Measurements from ENCODE around the gene TMEM205. TPM values are rescaled to one million over a fixed set of nuclear protein-coding genes. Genes with fewer than 3 reads are reported as not detected.

The TMEM205 gene
- total and polyA plus RNA-seq, 4 donors: 101 to 166 (median 127) TPM

DNA sequence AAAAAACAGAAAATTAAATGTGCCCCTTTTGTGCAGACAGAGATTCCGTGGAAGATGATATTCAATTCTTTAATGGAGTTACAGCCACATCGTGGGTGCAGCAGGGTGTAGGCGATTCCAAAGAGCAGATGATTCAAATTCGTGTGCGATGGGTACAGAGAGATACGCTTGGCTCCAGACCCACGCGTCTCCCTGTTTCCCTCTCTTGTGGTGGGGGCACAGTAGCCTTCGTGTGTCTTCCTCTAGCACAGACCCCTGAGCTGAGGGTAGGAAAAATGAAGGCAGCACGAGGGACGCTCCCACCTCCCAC, 45.3 kb downstream of the TMEM205 start:
- no peak for DNase-seq
- TF ChIP-seq, protein P1, sequence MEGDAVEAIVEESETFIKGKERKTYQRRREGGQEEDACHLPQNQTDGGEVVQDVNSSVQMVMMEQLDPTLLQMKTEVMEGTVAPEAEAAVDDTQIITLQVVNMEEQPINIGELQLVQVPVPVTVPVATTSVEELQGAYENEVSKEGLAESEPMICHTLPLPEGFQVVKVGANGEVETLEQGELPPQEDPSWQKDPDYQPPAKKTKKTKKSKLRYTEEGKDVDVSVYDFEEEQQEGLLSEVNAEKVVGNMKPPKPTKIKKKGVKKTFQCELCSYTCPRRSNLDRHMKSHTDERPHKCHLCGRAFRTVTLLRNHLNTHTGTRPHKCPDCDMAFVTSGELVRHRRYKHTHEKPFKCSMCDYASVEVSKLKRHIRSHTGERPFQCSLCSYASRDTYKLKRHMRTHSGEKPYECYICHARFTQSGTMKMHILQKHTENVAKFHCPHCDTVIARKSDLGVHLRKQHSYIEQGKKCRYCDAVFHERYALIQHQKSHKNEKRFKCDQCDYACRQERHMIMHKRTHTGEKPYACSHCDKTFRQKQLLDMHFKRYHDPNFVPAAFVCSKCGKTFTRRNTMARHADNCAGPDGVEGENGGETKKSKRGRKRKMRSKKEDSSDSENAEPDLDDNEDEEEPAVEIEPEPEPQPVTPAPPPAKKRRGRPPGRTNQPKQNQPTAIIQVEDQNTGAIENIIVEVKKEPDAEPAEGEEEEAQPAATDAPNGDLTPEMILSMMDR (IDR thresholded peaks at IDR 0.05; ENCODE audit: control extremely low read depth, extremely low read depth): no peak
- ATAC-seq (ENCODE audit: insufficient read depth, low FRiP score): no peak
- 86 to 95% methylated on average over 11 of the region's 11 CpGs for WGBS, 2 donors
- H3K9ac ChIP-seq (ENCODE audit: insufficient read depth in 1 of 2, low read length in 2 of 2): no peak overlapping the region
- H3K27ac ChIP-seq (ENCODE audit: low read depth in 1 of 2, low read length in 1 of 2): no peak overlapping the region
- no peaks in the 10 kb centered on the region for H3K27me3 ChIP-seq (ENCODE audit: control insufficient read depth in 3 of 3, insufficient read depth in 3 of 3, low read length in 2 of 3)
- peaks cover 0 to 2% (median 0%) of the 10 kb centered on the region in 4 donors for H3K9me3 ChIP-seq (ENCODE audit: control insufficient read depth in 4 of 4, insufficient read depth in 3 of 4, low read length in 3 of 4)
- peaks cover 0 to 7% (median 0%) of the 10 kb centered on the region in 5 donors for H3K4me1 ChIP-seq (ENCODE audit: control insufficient read depth in 5 of 5, insufficient read depth in 5 of 5, low read length in 5 of 5)
- H3K36me3 ChIP-seq (ENCODE audit: control insufficient read depth in 4 of 4, insufficient read depth in 4 of 4, low read length in 4 of 4): no peaks in the 10 kb centered on the region
- H3K4me3 ChIP-seq: no peak overlapping the region

DNA sequence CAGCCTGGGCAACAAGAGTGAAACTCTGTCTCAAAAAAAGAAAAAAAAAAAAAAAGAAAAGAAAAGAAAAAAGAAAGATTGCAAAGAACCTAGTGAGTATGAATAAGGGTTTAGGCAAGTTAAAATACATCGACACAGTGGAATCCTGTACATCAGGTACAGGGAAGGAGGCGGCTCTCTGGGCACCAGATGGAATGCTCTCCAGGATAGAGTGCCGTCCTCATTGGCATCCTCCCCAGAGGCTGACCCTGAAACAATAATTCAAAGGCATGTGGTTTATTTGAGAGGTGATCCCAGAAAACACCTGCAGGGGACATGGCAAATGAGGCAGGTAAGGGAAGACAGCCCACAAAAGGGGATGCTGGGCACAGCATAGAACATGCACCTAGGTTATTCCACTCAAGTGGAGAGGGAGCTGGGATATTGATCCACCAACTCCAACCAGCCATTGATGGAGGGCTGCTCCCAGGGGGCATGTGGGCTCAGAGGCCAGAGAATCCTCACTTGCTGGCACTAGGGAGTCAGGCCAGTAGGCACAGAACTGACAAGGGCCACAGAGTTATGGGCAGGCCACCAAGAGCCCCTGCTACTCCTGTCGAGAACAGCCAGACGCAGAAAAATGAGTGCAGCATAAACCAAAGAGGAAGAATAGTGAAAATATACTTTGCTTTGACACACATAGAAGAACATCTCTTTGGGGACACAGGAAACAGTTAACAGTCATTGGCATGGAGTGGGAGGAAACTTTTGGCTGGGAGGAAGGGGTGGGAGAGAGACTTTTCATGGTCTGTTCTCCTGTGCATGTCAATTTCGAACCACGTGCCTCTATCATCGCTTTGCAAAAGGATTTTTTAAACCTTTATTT, 45.9 kb downstream of the TMEM205 start:
- 58 to 63% methylated on average over 8 of the region's 8 CpGs for WGBS, 2 donors
- ATAC-seq (ENCODE audit: insufficient read depth, low FRiP score) (no peak), DNase-seq (no peak)
- TF ChIP-seq, protein P1 (IDR thresholded peaks at IDR 0.05; ENCODE audit: control extremely low read depth, extremely low read depth): no peak
- Histone ChIP-seq H3K27me3 (ENCODE audit: control insufficient read depth in 3 of 3, insufficient read depth in 3 of 3, low read length in 2 of 3) (no peaks in the 10 kb centered on the region), H3K27ac (ENCODE audit: low read depth in 1 of 2, low read length in 1 of 2) (no peak overlapping the region), H3K9ac (ENCODE audit: insufficient read depth in 1 of 2, low read length in 2 of 2) (no peak overlapping the region), H3K9me3 (ENCODE audit: control insufficient read depth in 4 of 4, insufficient read depth in 3 of 4, low read length in 3 of 4) (peaks cover 0 to 2% (median 0%) of the 10 kb centered on the region in 4 donors), H3K4me3 (no peak overlapping the region), H3K4me1 (ENCODE audit: control insufficient read depth in 5 of 5, insufficient read depth in 5 of 5, low read length in 5 of 5) (peaks cover 0 to 8% (median 0%) of the 10 kb centered on the region in 5 donors), H3K36me3 (ENCODE audit: control insufficient read depth in 4 of 4, insufficient read depth in 4 of 4, low read length in 4 of 4) (no peaks in the 10 kb centered on the region)

DNA sequence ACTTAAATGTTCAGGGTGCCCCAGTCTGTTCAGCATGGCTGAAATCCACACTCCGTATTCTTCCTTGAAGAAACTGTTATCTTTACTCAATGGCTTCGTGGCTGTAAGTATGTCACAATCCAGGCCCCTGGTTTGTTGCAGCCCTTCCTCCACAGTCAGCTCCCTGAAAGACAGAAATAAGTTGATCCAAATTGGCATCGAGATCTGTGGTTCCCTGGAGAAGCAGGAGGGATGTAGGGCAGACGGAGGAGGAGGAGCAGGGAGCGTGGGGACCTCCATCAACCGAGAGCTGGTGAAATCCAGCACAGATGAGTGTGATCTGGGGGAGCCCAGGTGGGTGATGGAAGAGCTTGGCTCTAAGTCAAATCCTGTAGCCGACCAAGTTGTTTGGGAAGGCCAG, 49.8 kb downstream of the TMEM205 start:
- DNase-seq (peak in 2 of 3 donors; percentile 34 to 75), ATAC-seq (ENCODE audit: insufficient read depth, low FRiP score) (no peak)
- Histone ChIP-seq H3K4me3 (no peak overlapping the region), H3K9me3 (ENCODE audit: control insufficient read depth in 4 of 4, insufficient read depth in 3 of 4, low read length in 3 of 4) (peaks cover 0 to 2% (median 0%) of the 10 kb centered on the region in 4 donors), H3K4me1 (ENCODE audit: control insufficient read depth in 5 of 5, insufficient read depth in 5 of 5, low read length in 5 of 5) (peaks cover 0 to 8% (median 0%) of the 10 kb centered on the region in 5 donors), H3K9ac (ENCODE audit: insufficient read depth in 1 of 2, low read length in 2 of 2) (peak overlapping the region in 1 of 2 donors; percentile 17), H3K27ac (ENCODE audit: low read depth in 1 of 2, low read length in 1 of 2) (no peak overlapping the region), H3K36me3 (ENCODE audit: control insufficient read depth in 4 of 4, insufficient read depth in 4 of 4, low read length in 4 of 4) (no peaks in the 10 kb centered on the region), H3K27me3 (ENCODE audit: control insufficient read depth in 3 of 3, insufficient read depth in 3 of 3, low read length in 2 of 3) (no peaks in the 10 kb centered on the region)
- TF ChIP-seq, protein P1 (IDR thresholded peaks at IDR 0.05; ENCODE audit: control extremely low read depth, extremely low read depth): no peak
- WGBS, 2 donors: 35 to 45% methylated on average over 7 of the region's 7 CpGs

All from lung (tissue), 12 donors.